ENCODE data around the gene BRD2.

- TF ChIP-seq CTCF (conservative IDR thresholded peaks at IDR 0.05; ENCODE audit: low read depth, low read length), result no peak
- no peak for TF ChIP-seq EZH2phosphoT487 (IDR thresholded peaks at IDR 0.05; ENCODE audit: borderline replicate concordance, low read length)
- TF ChIP-seq EZH2 (IDR thresholded peaks at IDR 0.05; ENCODE audit: low read length, unreplicated experiment), result no peak
Observed at GRCh38 chr6:32975886-32976285, 7.5 kb downstream of the BRD2 start.
